ENCODE measurements around the gene MTMR10.

GRCh38 chr15:30925686-30926085 is 65.7 kb downstream of the MTMR10 start:
- TF ChIP-seq POLR2A (IDR thresholded peaks at IDR 0.05; ENCODE audit: low read depth, low read length) (no peak), POLR2AphosphoS5 (IDR thresholded peaks at IDR 0.05; ENCODE audit: low read depth, low read length) (no peak), TAF1 (IDR thresholded peaks at IDR 0.05; ENCODE audit: low read depth, low read length) (no peak), PAX5 (IDR thresholded peaks at IDR 0.05; ENCODE audit: insufficient read depth, low read length, severe bottlenecking) (no peak), SPI1 (IDR thresholded peaks at IDR 0.05; ENCODE audit: low read depth, low read length) (no peak)

Data from GM12891 (cell line).